Measurements from ENCODE around the gene MATR3.

Gene MATR3

GRCh38 chr5:139276426-139276825 lies 17.1 kb upstream of the MATR3 start:
- no peak overlapping the region for H2AFZ ChIP-seq (ENCODE audit: low read depth, low read length)
- no peak overlapping the region for H3K4me3 ChIP-seq (ENCODE audit: low read length)
- no peaks in the 10 kb centered on the region for H3K27me3 ChIP-seq (ENCODE audit: insufficient read depth, low read length)
- H3K4me1 ChIP-seq (ENCODE audit: insufficient read depth, low read length), result peaks cover 21% of the 10 kb centered on the region
- H3K36me3 ChIP-seq (ENCODE audit: insufficient read depth, low read length), result peaks cover 11% of the 10 kb centered on the region
- no peaks in the 10 kb centered on the region for H3K9me3 ChIP-seq (ENCODE audit: low read length)

GRCh38 chr5:139277171-139277570 lies 16.4 kb upstream of the MATR3 start:
- Histone ChIP-seq H2AFZ (ENCODE audit: low read depth, low read length) (no peak overlapping the region), H3K4me3 (ENCODE audit: low read length) (no peak overlapping the region), H3K36me3 (ENCODE audit: insufficient read depth, low read length) (peaks cover 11% of the 10 kb centered on the region), H3K4me1 (ENCODE audit: insufficient read depth, low read length) (peaks cover 21% of the 10 kb centered on the region), H3K27me3 (ENCODE audit: insufficient read depth, low read length) (no peaks in the 10 kb centered on the region), H3K9me3 (ENCODE audit: low read length) (no peaks in the 10 kb centered on the region)

GRCh38 chr5:139278540-139279274 lies 14.8 kb upstream of the MATR3 start:
- Histone ChIP-seq H3K27me3 (ENCODE audit: insufficient read depth, low read length) (no peaks in the 10 kb centered on the region), H3K4me3 (ENCODE audit: low read length) (no peak overlapping the region), H3K4me1 (ENCODE audit: insufficient read depth, low read length) (peaks cover 6% of the 10 kb centered on the region), H2AFZ (ENCODE audit: low read depth, low read length) (no peak overlapping the region), H3K9me3 (ENCODE audit: low read length) (no peaks in the 10 kb centered on the region), H3K36me3 (ENCODE audit: insufficient read depth, low read length) (peaks cover 20% of the 10 kb centered on the region)

GRCh38 chr5:139282197-139282557 lies 11.4 kb upstream of the MATR3 start:
- no peaks in the 10 kb centered on the region for H3K27me3 ChIP-seq (ENCODE audit: insufficient read depth, low read length)
- H3K9me3 ChIP-seq (ENCODE audit: low read length), result no peaks in the 10 kb centered on the region
- no peak overlapping the region for H2AFZ ChIP-seq (ENCODE audit: low read depth, low read length)
- no peaks in the 10 kb centered on the region for H3K4me1 ChIP-seq (ENCODE audit: insufficient read depth, low read length)
- H3K36me3 ChIP-seq (ENCODE audit: insufficient read depth, low read length), result peaks cover 22% of the 10 kb centered on the region
- H3K4me3 ChIP-seq (ENCODE audit: low read length), result no peak overlapping the region

- no peak overlapping the region for H3K4me3 ChIP-seq (ENCODE audit: low read length)
- H3K36me3 ChIP-seq (ENCODE audit: insufficient read depth, low read length), result peaks cover 19% of the 10 kb centered on the region
- no peaks in the 10 kb centered on the region for H3K9me3 ChIP-seq (ENCODE audit: low read length)
- H3K27me3 ChIP-seq (ENCODE audit: insufficient read depth, low read length), result no peaks in the 10 kb centered on the region
- no peak overlapping the region for H2AFZ ChIP-seq (ENCODE audit: low read depth, low read length)
- no peaks in the 10 kb centered on the region for H3K4me1 ChIP-seq (ENCODE audit: insufficient read depth, low read length)
Measured at GRCh38 chr5:139283252-139284166, 10.0 kb upstream of the MATR3 start.

- Histone ChIP-seq H3K9me3 (ENCODE audit: low read length) (no peaks in the 10 kb centered on the region), H3K4me1 (ENCODE audit: insufficient read depth, low read length) (no peaks in the 10 kb centered on the region), H3K4me3 (ENCODE audit: low read length) (no peak overlapping the region), H3K27me3 (ENCODE audit: insufficient read depth, low read length) (no peaks in the 10 kb centered on the region), H2AFZ (ENCODE audit: low read depth, low read length) (no peak overlapping the region), H3K36me3 (ENCODE audit: insufficient read depth, low read length) (peaks cover 19% of the 10 kb centered on the region)
Measured at GRCh38 chr5:139284295-139284694, 9.2 kb upstream of the MATR3 start.

- peaks cover 11% of the 10 kb centered on the region for H3K36me3 ChIP-seq (ENCODE audit: insufficient read depth, low read length)
Measured at GRCh38 chr5:139285651-139286392, 7.7 kb upstream of the MATR3 start.

GRCh38 chr5:139287890-139288635 lies 5.5 kb upstream of the MATR3 start:
- Histone ChIP-seq H3K9me3 (ENCODE audit: low read length) (no peaks in the 10 kb centered on the region), H3K4me3 (ENCODE audit: low read length) (no peak overlapping the region), H2AFZ (ENCODE audit: low read depth, low read length) (no peak overlapping the region), H3K4me1 (ENCODE audit: insufficient read depth, low read length) (no peaks in the 10 kb centered on the region), H3K27me3 (ENCODE audit: insufficient read depth, low read length) (no peaks in the 10 kb centered on the region), H3K36me3 (ENCODE audit: insufficient read depth, low read length) (peaks cover 6% of the 10 kb centered on the region)

More at GRCh38 chr5:139285651-139286392, 7.7 kb upstream of the MATR3 start:
- no peaks in the 10 kb centered on the region for H3K9me3 ChIP-seq (ENCODE audit: low read length)
- H3K4me3 ChIP-seq (ENCODE audit: low read length), result no peak overlapping the region
- H2AFZ ChIP-seq (ENCODE audit: low read depth, low read length), result no peak overlapping the region
- H3K27me3 ChIP-seq (ENCODE audit: insufficient read depth, low read length), result no peaks in the 10 kb centered on the region
- H3K4me1 ChIP-seq (ENCODE audit: insufficient read depth, low read length), result no peaks in the 10 kb centered on the region

GRCh38 chr5:139291051-139291450 lies 2.5 kb upstream of the MATR3 start:
- Histone ChIP-seq H3K27me3 (ENCODE audit: insufficient read depth, low read length) (no peaks in the 10 kb centered on the region), H3K9me3 (ENCODE audit: low read length) (no peaks in the 10 kb centered on the region), H3K4me1 (ENCODE audit: insufficient read depth, low read length) (peaks cover 6% of the 10 kb centered on the region), H2AFZ (ENCODE audit: low read depth, low read length) (no peak overlapping the region), H3K36me3 (ENCODE audit: insufficient read depth, low read length) (peaks cover 6% of the 10 kb centered on the region), H3K4me3 (ENCODE audit: low read length) (no peak overlapping the region)

GRCh38 chr5:139293202-139293506 lies 386 bp upstream of the MATR3 start:
- H3K36me3 ChIP-seq (ENCODE audit: insufficient read depth, low read length), result peaks cover 6% of the 10 kb centered on the region
- no peaks in the 10 kb centered on the region for H3K9me3 ChIP-seq (ENCODE audit: low read length)
- H3K4me1 ChIP-seq (ENCODE audit: insufficient read depth, low read length), result peaks cover 11% of the 10 kb centered on the region
- no peaks in the 10 kb centered on the region for H3K27me3 ChIP-seq (ENCODE audit: insufficient read depth, low read length)
- no peak overlapping the region for H2AFZ ChIP-seq (ENCODE audit: low read depth, low read length)
- H3K4me3 ChIP-seq (ENCODE audit: low read length), result peak overlapping the region; percentile 71

GRCh38 chr5:139294374-139295165 lies 1.0 kb downstream of the MATR3 start:
- Histone ChIP-seq H3K4me1 (ENCODE audit: insufficient read depth, low read length) (peaks cover 11% of the 10 kb centered on the region), H3K36me3 (ENCODE audit: insufficient read depth, low read length) (peaks cover 6% of the 10 kb centered on the region), H3K27me3 (ENCODE audit: insufficient read depth, low read length) (no peaks in the 10 kb centered on the region), H3K4me3 (ENCODE audit: low read length) (peak overlapping the region; percentile 71), H2AFZ (ENCODE audit: low read depth, low read length) (no peak overlapping the region), H3K9me3 (ENCODE audit: low read length) (no peaks in the 10 kb centered on the region)

Measured in neuron (in vitro differentiated cells).